CD1c-positive myeloid dendritic cell (primary cell): ENCODE measurements around the gene CACNA1B.
"Not testable (repeated sequence)": the region's sequence is repeated elsewhere in the genome, so short reads cannot be mapped to it uniquely, and the experiment has no call there.

Experiments used
- DNase-seq: peaks from one replicate; pipeline ENCODE4 v3.0.0-alpha.2; 2016; ENCODE audit errors: extremely low spot score

The CACNA1B gene

DNA sequence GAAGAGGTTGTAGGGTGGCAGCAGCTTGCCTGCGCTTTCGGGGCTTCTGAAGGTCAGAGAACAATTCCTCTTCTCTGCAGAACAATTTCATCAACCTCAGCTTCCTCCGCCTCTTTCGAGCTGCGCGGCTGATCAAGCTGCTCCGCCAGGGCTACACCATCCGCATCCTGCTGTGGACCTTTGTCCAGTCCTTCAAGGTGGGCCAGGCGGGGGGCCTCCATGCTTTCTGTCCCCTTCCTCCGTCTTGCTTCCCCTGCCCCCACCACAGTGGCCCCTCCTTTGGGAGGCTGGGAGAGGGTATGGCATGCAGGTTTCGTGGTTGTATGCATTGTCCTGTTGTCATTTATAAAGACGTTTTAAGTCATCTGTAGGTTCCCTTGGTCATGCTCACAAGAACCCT lies 195.8 kb downstream of the CACNA1B start:
- DNase-seq: no peak

DNA sequence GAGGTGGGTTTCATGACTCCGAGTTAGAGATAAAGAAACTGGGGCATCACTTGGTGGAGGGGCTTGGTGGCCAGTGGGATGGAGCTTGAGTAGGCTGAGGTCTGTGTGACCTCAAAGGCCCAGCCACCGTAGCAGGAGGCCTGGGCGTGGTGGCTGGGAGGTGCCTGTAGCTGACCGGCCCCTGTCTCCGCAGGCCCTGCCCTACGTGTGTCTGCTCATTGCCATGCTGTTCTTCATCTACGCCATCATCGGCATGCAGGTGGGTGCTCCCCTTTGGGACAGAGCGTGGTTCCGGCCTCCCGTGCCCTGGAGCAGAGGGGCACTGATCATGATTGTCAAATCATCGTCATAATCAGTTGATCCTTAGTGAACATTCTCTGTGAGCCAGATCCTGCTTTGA lies 196.2 kb downstream of the CACNA1B start:
- no peak for DNase-seq

DNA sequence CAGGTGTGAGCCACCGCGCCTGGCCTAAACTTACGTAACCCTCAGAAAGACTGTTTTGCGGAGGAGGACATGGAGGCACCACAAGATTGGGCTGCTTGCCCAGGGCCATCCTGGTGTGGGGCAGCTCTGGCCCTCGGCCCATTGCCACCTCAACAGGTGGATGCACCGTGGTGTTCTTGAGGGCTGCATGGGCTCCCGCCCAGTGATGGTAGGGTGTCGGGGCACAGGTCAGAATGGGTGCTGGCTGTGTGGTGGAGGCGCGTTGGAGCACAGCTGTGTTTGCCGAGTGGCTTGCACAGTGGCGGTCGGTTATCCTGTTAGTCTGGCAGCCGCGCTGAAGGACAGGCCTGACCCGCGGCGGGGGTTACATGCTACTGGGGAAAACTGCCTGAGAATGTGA lies 196.9 kb downstream of the CACNA1B start:
- no peak for DNase-seq

DNA sequence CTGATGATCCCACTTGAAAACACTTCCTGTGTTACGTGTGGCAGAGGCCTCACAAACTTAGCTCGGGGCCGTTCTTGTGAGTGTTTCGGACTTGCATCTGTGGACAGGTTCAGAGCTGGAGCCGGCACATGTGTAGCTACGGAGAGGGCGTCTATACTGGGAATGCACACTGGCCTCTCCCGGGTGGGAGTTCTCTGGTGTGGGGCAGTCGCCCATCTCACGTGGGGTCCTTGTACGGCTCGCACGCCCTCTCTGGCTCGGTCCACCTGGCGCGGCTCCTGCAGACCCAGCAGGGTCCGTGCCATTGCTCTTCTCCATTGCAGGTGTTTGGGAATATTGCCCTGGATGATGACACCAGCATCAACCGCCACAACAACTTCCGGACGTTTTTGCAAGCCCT lies 197.9 kb downstream of the CACNA1B start:
- no peak for DNase-seq

DNA sequence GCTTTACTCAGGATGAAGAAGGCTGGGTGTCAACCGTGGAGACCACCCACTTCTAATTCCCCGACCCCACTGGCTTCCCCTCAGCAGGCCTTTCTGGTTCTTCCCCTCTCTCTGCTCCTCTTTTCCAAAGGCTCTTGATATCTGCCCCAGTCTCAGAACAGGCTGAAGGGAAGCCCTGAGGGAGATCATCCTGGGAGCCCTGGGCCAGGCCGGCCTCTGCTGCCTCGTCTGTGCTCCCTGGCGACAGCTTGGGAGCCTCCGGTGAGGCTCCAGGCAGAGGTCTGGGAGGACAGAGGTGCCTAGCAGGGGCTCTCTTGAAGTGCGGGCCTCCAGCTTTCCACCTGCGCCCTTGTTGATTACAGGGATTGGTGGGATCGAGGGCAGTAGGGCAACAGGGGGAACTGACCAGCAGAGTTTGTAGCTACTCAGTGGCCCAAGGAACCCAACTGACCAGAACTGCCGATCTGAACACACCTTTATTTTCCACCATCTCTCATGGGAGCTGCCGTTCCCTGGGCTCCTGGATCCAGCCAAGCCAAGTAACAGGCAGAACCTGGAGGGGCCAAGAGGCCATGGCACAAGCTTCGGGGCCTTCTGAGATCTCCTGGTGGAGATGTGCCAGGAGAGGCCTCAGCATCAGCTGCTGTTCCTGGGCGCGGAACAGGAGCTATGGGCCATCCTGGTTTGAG lies 198.5 kb downstream of the CACNA1B start:
- no peak for DNase-seq

DNA sequence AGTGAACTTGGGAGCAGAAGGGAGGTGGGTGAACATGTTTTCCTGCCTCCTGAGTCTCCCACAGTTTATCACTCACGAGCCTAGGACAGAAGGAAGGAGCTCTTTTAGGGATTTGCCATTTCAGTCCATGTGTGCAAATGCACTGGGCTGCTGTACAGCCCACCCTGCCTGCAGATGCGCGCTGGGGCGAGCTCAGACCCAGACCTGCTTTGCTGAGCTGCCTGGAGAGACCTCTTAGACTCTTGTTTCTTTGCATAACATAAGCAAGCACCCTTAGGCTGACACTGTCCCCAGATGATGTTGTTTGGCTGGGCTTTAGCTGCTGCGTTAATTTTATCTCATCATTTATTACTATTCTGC lies 199.0 kb downstream of the CACNA1B start:
- DNase-seq: no peak

DNA sequence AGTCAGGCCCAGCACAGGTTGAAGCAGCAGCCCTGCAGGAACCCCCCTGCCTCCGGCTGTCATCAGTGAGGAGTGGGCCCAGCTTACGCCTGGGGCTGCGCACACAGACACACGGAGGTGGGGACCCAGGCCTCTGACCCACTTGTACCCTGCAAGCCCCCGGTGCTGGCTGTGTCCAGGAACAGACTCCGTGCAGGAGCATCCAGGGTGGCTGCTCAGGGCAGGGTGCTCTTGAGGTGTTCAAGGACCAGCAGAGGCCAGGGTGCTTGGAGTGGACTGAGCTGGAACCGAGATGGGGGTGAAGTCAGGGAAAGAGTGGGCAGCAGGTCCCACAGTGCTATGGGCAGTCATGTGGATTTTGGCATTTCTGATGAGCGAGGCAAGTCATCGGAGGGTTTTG lies 199.5 kb downstream of the CACNA1B start:
- DNase-seq: no peak

DNA sequence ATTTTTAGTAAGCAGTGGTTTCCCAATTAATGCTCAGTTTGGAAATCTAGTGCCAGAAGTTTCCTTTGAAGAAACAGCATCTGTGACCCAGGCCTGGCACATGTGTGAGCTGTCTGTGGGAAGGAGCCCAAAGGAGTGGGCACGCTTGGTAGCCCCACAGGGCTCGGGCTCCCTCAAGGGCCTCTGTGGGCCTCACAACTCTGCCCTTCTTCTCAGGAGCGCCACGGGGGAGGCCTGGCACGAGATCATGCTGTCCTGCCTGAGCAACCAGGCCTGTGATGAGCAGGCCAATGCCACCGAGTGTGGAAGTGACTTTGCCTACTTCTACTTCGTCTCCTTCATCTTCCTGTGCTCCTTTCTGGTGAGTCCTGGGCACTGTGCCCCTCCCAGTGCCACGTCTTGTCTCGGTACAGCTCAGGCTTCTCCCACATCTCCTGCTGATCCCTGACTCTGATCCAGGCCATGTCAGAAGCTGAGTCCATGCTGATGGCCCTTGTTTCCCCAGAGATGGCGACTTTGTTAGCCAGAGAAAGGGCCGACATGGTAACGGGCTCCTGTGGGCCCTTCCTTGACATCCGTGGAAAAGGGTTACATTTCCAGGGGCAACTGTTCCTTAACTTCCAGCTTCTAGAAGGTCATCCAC lies 200.4 kb downstream of the CACNA1B start:
- no peak for DNase-seq

DNA sequence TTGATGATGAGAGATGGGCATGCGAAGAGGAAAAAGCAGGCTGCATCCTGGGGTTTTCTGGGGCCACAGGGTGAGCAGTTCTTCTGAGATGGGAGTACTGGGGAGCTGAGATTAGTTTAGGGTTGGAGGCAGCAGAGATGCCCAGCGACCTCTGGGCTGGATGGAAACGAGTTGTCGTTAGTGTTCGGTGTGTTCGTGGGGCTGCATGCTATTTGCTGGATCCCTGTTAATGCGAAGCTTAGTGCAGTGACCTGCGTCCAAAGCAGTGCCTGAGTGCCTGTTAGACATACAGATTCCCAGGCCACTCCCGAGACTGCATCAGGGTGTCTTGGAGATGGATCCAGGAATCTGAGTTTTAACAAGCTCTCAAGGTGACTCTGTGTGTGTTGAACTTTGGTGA lies 201.3 kb downstream of the CACNA1B start:
- no peak for DNase-seq

DNA sequence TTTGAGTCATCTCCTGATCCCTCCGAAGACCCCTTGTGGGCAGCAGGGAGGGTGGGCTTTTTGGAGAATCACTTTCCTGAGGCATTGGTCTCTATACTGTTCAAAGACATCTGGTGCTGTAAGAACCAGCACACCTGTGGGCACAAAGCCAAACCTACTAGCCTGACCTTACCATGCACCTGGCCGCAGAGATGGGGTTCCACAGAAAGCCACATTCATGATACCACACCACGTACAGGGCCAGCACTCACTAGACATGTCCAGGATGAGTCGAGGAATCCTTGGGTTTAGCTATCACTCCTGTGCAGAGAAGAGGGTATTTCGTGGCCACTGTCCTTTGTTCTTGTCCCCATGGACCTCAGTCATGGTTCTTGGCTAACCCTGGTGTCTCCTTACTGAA lies 203.4 kb downstream of the CACNA1B start:
- DNase-seq: no peak

DNA sequence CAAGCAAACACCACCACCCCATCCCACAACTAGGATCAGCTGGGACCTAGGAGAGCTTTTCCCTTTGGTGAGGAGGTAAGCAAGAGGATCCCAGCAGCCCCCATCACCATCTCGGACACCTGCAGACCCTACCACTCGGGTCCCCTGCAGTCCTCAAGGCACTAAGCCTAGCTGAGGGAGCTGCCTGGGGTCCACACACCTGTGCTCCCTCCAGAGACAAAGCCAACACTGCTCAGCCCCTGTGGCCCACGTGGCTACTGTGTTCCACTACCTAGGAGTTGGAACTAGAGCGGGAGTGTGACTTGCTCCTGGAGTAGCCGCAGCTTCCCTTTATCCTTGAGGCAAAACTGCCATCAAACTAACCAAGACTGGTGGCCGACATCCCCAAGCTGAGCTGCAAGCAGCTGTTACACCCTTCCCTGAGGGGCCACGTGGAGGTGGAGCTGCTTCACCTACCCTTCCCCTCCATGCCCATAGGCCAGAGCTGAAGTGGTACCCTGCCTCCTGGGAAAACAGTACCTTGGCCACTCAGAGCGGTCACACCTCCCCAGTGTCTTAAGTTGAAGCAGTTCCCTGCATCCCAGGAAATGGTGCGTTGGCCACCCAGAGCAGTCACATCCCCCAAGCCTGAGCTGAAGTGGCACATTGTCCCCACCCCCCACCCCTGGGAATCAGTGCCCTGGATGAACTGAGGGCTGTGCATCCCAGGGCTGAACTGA lies 205.5 kb downstream of the CACNA1B start:
- DNase-seq: no peak

DNA sequence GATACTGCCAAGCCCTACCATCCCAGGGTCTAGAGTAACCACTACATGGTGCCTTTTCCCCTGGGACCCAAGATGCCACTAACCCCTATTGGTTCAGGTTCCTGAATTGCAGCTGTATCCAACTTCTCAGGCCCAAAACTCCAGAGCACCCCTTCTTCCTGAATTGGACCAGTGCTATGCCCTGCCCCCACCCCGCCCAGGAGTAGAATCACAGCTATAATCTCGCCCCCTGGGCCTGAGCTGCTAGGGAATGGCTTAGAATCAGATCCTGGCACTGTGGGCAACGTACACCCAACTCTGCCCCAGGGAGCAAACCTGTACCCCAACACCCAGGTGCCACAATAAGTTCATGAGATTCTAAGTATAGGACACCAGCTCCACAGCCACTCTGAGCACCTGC lies 206.3 kb downstream of the CACNA1B start:
- DNase-seq: no peak

DNA sequence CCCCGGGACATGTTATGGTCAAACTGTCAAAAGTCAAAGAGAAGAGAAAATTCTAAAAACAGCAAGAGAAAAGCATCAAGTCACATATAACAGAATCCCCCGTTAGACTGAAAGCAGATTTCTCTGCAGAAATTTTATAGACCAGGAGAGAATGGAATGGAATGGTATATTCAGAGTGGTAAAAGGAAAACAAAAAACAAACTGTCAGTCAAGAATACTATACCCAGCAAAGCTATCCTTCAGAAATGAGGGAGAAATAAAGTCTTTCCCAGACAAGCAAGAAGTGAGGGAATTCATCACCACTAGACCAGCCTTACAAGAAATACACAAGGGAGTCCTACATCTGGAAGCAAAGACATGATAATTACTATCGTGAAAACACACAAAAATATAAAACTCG lies 208.0 kb downstream of the CACNA1B start:
- DNase-seq: no peak

DNA sequence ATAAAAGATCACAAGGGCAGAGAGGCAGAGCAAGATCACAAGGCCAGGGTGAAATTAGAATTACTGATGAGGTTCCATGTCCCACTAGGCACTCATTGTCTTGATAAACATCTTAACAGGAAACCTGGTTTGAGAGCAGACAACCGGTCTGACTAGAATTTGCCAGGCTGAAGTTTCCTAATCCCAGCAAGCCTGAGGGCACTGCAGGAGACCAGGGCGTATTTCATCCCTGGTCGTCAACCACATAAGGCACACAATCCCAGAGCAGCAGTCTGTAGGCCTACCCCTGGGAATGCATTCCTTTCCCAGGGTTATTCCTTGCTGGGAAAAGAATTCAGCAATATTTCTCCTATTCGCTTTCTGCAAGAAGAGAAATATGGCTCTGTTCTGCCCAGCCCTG lies 214.5 kb downstream of the CACNA1B start:
- DNase-seq: not testable (repeated sequence)

DNA sequence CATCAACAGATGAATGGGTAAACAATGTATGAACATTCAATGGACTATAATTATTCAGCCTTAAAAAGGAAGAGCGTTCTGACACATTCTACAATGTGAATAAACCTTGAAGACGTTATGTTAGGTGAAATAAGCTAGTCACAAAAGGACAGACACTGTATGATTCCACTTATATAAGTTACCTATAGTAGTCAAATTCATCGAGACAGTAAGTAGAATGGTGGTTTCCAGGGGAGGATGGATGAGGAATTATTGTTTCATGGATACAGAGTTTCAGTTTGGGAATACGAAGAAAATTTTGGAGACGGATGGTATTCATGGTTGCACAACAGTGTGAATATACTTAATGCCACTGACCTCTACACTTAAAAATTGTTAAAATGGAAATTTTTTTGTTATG lies 216.4 kb downstream of the CACNA1B start:
- DNase-seq: no peak

DNA sequence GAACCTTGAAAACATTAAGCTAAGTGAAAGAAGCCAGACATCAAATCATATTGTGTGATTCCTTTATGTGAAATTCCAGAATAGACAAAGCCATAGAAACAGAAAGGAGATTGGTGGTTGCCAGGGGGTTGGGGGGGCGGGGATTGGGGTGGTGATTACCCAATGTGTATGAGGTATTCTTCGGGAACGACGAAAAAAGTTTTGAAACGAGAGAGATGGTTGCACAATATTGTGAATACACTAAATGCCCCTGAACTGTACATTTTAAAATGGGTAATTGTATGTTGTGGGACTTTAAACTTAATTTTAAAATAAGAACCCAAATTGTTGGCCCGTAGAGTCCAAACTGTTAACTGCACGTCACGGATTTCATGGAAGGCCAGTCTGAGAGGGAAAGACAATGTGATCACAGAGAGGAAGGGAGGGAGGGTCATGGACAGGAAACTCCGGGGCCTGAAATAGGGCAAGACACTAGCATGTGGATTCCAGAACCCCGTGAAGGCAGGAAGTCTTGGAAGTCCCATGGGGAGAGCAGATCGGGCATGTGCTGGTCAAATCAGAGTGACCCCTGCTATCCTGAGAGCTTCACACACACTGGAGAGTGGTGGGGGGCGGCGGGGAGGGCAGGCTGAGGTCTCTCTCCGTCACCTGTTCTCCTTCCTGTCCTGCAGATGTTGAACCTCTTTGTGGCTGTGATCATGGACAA lies 218.4 kb downstream of the CACNA1B start:
- no peak for DNase-seq

DNA sequence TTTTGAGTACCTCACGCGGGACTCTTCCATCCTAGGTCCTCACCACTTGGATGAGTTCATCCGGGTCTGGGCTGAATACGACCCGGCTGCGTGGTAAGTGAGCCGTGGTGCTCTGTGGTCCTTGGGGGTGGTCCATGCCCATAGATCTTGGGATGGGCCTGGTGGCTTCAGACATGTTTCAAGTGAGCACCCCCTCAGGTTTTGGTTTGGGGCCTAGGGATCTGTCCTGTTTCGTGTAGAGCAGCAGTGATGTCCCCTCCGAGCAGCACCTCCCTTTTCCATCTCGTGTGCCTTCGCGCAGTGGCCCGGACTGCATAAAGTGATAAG lies 218.9 kb downstream of the CACNA1B start:
- DNase-seq: no peak

DNA sequence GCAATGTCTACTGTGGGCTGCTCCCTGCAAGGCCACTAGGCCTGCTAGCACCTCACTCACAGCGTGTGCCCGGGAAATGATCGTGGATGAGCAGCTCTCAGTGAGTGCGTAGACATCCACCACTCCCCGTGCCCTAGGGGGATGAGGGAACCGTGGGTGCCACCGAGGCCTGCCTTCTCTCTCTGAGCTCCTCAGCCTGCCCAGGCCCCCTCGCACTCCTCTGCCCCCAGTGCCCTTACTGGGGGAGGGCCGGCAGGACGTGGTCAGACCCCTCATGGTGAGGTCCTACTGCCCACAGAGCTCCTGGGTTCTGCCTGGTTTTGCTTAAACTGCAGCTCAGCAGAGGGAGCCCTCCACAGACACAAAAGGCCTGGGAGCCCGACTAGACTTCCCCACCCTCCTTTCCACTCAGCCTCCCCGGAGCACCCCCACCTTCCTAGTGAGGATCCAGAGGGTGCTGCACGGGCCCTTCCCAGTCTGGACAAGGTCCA lies 220.0 kb downstream of the CACNA1B start:
- DNase-seq: no peak

DNA sequence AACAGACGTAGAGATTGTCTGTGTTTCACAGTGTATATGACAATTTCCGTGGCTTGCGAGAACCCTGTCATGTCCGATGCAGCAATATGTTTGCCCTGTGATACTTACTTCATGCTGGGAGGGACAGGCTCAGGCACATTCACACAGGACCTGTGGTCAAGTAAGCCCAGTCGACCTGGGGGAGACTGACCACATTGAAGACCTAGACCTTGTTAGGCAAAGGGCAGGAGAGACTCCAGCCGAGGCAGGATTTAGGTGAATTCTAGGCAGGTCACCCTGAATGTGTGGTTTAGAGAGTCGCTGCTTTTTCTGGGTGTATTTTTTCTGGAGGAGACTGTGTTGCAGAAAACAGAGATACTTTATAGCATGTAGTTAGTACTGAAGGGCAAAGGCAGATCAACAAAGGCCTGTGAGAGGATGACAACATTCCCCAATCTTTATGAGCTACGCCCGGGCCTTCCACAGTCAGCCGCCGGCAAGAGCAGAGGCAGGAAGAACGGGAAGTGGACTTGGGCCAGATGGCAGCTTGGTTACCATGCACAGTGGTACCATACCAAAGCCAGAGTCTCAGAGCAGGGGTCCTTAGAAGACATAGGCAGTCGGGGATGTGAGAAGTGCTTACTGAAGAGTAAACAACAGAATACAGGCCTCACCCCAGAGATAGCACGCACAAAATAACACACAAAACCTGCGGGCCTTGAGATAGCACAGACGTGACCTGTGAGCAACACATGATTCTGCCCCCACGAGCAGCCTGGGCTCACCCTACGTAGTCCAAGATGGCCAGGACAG lies 220.7 kb downstream of the CACNA1B start:
- no peak for DNase-seq

DNA sequence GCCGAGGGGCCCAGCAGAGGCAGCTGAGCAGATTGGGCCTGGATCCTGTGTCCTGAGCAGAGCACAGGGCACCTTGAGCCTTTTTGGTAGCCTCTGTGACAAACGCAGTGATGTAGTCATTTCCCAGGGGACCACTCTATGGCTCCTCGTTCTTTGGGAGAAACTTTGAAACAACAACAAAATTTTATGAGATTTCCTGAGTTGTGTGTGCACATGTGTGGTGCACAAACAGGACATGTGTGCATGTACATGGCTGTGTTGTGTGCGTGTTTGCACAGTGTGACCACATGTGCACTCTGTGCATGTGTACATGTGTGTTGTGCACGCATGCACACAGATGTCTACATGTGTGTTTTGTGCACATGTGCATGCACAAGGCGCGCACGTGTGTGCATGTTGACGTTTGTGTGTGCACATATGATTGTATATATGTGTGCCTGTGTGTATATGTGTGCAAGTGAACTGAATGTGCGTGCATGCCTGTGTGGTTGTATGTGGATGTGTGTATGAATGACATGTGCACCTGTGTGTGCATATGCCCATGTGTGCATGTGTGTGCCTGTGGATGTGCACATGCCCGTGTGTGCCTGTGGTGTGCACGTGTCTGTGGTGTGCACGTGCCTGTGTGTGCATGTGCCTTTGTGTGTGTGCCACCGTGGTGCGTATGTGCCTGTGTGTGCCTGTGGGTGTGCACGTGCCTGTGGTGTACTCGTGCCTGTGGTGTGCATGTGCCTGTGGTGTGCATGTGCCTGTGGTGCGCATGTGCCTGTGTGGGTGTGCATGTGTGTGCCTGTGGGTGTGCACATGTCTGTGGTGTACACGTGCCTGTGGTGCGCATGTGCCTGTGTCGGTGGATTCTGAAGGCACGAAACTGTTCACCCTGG lies 221.6 kb downstream of the CACNA1B start:
- no peak for DNase-seq
